GM21515 (cell line): ENCODE results near the gene IPO4.

Experiments
- ATAC-seq: cut with Tn5 transposase; IDR thresholded peaks from one replicate; pipeline ENCODE4 v1.9.1; 2021; ENCODE audit not compliant: unreplicated experiment

IPO4 gene

GRCh38 chr14:24132061-24132685 lies 56.4 kb downstream of the IPO4 start:
- no peak for ATAC-seq

- no peak for ATAC-seq
These were observed 57.1 kb downstream of the IPO4 start for GRCh38 chr14:24131549-24131966.

GRCh38 chr14:24130717-24131548 lies 57.7 kb downstream of the IPO4 start:
- ATAC-seq = no peak

GRCh38 chr14:24130380-24130716 lies 58.3 kb downstream of the IPO4 start, which contains the start of gene FITM1:
TSS of gene FITM1 (plus strand) at chr14:24130659. CDS start at chr14:24131564, 905 bp downstream.
- no peak for ATAC-seq
